Measurements from ENCODE around the gene AKNA.

AKNA gene

DNA sequence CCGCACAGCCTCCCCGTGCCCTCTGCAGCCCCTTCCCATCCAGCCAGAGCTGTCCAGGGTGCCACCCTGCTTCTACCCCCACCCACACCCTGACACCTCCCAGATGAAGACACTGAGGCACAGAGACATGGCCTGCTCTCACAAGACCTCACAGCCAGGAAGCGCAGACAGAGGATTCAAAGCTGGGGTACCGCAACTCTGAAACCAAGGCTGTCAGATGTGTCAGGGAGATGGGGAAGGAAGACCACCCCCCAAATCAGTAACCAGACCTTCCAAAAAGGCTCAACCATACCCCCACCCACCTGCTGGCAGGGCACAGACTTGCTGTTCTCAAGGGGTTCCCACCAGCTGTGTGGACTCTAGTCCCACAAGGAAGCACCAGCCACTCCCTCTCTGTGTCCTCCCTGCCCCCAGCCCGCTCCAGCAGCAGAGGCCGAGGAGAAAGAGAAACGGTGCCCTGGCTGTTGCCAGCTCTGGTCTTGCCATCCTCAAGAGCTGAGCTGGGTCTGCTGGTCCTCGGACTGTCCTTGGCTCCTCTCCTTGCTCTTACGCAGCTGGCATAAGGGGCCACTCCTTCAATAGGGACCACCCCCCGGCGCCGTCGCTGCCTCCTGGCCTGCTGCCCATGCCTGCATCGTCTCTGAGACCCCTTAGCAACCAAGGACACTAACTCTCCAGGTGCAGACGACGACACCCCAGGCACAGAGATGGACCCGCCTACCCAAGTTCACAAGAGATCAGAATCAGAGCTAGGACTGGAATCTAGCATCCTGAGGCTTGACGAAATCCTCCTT is 699 bp downstream of the AKNA start:
- peak overlapping the region; percentile 62 for H3K27ac ChIP-seq
- TF ChIP-seq, protein P1, sequence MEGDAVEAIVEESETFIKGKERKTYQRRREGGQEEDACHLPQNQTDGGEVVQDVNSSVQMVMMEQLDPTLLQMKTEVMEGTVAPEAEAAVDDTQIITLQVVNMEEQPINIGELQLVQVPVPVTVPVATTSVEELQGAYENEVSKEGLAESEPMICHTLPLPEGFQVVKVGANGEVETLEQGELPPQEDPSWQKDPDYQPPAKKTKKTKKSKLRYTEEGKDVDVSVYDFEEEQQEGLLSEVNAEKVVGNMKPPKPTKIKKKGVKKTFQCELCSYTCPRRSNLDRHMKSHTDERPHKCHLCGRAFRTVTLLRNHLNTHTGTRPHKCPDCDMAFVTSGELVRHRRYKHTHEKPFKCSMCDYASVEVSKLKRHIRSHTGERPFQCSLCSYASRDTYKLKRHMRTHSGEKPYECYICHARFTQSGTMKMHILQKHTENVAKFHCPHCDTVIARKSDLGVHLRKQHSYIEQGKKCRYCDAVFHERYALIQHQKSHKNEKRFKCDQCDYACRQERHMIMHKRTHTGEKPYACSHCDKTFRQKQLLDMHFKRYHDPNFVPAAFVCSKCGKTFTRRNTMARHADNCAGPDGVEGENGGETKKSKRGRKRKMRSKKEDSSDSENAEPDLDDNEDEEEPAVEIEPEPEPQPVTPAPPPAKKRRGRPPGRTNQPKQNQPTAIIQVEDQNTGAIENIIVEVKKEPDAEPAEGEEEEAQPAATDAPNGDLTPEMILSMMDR (conservative IDR thresholded peaks at IDR 0.05), result no peak

DNA sequence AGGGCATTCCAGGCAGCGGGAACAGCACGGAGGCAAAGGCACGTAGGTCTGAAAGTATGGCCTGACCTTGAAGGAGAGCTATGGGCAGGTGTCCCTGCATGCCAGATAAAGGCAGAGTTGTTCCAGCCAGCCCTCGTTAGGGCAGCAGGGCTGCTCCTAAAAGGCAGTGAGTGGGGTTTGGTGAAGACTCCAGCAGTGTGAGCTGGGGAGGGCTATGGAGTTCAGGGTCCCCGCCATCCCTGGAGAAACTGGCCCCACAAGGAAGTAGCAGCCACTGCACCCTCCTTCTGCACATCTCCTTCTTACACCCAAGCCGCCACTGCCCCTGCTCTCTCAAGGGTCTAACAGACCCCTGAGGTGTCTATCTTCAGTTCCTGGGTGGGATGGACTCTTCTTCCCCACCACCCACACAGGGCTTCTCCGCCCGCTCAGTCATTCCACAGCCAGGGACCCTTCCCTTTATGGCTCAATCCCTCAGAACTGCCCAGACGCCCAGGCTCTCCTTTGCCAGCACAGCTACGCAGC is 1.4 kb downstream of the AKNA start:
- TF ChIP-seq, protein P1 (conservative IDR thresholded peaks at IDR 0.05), result no peak
- no peak overlapping the region for H3K27ac ChIP-seq

DNA sequence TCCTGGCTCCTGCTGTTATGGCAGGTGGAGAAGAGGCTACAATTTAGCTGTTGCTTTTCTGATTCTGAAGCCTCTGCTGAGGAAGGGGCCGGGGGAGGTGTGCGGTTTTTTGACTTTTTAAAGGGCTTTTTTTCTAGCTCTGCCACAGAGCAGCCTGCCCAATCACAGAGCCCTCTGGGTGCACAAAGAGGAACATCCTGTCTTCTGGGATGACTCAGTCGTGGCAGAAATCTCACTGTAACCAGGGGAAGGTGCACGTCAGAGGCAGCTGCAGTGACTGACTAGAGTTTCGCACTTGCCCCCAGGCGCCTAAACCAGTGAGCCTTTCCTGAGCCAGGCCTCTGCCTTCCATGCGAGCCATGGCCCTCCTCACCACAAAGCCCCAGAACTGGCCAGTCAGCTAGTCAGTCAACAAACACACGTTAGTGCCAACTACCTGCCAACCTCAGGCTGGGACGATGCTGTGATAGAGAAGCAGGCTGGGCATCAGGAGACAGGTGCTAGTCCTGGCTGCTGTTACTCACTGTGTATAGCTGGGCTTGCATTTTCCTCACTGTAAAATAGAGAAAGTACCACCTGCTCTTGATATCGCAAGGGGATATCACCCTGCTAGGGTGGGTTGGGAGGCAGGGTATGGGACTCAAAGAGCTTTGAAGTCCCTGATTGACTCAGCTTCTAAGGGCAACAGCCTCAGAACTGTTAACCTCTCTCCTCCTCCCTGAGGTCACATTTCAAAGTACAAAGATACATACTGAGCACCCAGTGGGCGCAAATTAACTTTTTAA is 2.2 kb downstream of the AKNA start:
- H3K27ac ChIP-seq, result no peak overlapping the region
- TF ChIP-seq, protein P1 (conservative IDR thresholded peaks at IDR 0.05), result no peak

DNA sequence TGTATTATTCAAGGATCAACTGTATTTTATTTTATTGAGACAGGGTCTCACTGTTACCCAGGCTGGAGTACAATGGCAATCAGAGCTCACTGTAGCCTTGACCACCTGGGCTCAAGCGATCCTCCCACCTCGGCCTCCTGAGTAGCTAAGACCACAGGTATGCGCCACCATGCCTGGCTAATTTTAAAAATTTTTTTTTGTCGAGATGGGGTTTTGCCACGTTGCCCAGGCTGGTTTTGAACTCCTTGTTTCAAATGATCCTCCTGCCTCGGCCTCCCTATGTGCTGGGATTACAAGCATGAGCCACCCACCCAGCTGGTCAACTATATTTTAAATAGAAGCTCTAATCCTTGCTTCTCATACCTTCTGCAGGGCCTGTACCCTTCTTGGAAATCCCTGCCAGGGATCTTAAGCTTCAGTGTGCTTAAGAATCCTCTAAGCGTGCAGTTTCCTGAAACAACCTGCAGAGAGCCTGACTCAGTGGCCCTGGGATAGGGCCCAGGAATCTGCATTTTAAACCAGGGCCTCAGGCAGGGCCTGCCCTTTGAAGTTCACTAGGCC is 2.9 kb downstream of the AKNA start:
- no peak overlapping the region for H3K27ac ChIP-seq
- TF ChIP-seq, protein P1 (conservative IDR thresholded peaks at IDR 0.05), result no peak

DNA sequence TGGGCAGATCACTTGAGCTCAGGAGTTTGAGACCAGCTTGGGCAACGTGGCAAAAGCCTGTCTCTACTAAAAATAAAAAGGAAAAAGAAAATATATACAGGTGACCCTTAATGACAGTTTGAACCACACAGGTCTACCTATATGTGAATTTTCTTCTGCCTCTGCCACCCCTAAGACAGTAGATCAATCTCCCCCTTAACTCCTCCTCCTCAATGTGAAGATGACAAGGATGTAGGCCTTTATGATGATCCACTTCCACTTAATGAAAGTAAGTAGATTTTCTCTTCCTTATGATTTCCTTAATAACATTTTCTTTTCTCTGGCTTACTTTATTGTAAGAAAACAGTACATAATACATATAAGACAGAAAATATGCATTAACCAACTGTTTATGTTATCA is 3.4 kb downstream of the AKNA start:
- H3K27ac ChIP-seq, result no peak overlapping the region
- TF ChIP-seq, protein P1 (conservative IDR thresholded peaks at IDR 0.05), result no peak

DNA sequence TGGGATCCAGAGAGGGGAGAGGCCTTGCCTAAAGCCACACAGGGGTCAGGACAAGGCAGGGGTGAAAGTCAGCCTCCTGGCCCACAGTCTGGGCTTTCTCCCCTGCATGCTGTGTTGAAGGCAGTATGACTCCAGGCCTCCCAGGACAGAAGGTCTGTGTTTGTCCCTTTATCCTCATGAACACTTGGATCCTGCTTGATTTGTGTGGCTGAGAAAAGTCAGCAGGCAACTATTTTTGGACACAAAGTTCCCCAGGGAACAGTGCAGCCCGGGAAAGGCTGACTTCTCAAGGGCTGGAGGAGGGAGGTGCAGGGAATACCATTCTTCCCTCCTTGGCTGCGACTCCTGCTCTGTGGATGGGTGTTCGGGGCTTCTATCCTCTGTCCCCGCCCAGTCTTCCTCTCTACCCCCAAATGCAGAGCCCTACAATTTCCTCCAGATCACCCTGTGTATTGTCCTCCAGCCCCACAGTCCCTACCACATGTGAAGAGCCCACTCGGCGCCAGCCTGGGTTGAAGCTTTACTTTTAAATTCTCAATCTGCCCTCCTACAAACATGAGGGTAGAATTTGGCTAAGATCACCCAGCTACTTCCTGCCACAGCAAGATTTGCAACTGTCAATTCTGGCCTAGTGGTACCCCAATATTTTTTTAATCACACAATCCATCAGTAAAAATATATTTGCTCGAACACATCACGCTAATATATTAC is 4.1 kb downstream of the AKNA start:
- no peak overlapping the region for H3K27ac ChIP-seq
- TF ChIP-seq, protein P1 (conservative IDR thresholded peaks at IDR 0.05), result no peak
